Upper lobe of left lung (tissue), 6 donors: ENCODE results near the gene IER3. TPM values are rescaled to one million over a fixed set of nuclear protein-coding genes. Genes with fewer than 3 reads are reported as not detected.

Source experiments
- ATAC-seq, 2 donors: fragments of 200-7000 bp; cut with Tn5 transposase; one replicate each; pipeline ENCODE4 v1.9.1; 2022; ENCODE audit warnings: mild to moderate bottlenecking in 2 of 2, moderate library complexity in 2 of 2; ENCODE audit not compliant: low FRiP score in 2 of 2
- DNase-seq, 2 donors: peaks; one replicate each; pipeline ENCODE4 v3.0.0-alpha.2; 2019 to 2020
- H3K27ac ChIP-seq, 4 donors: fragments of 200-600 bp; sonication (generic); one replicate each; pipeline ENCODE4 v1.5.1; 2016 to 2019
- H3K27me3 ChIP-seq, 4 donors: fragments of 200-600 bp; sonication (generic); one replicate each; pipeline ENCODE4 v1.5.1; 2017 to 2019
- H3K36me3 ChIP-seq, 4 donors: fragments of 200-600 bp; sonication (generic); one replicate each; pipeline ENCODE4 v1.5.1; 2016 to 2019
- H3K4me1 ChIP-seq, 4 donors: fragments of 200-600 bp; sonication (generic); one replicate each; pipeline ENCODE4 v1.5.1; 2018 to 2019
- H3K4me3 ChIP-seq, 4 donors: fragments of 200-600 bp; sonication (generic); one replicate each; pipeline ENCODE4 v1.5.1; 2017 to 2019; ENCODE audit warnings: mild to moderate bottlenecking in 2 of 4, moderate library complexity in 1 of 4
- H3K9me3 ChIP-seq, 4 donors: fragments of 200-600 bp; sonication (generic); one replicate each; pipeline ENCODE4 v1.5.1; 2018 to 2019
- CTCF ChIP-seq, 6 experiments: fragments of 450-650 bp in 4 of 6; fragments of 200-600 bp in 2 of 6; sonication (generic) in 2 of 6; IDR thresholded peaks; one replicate each; pipeline ENCODE4 v1.5.1; 2016 to 2019; ENCODE audit warnings: antibody characterized with exemption in 6 of 6
- EP300 ChIP-seq, 4 donors: sonication (generic); formaldehyde crosslinking; IDR thresholded peaks; one replicate each; pipeline ENCODE4 v1.5.1; 2017; ENCODE audit warnings: antibody characterized with exemption in 4 of 4, control low read depth in 2 of 4
- POLR2A ChIP-seq, 4 donors: fragments of 450-650 bp; IDR thresholded peaks; one replicate each; pipeline ENCODE4 v1.5.1; 2016 to 2017; ENCODE audit warnings: antibody characterized with exemption in 4 of 4, mild to moderate bottlenecking in 2 of 4
- POLR2AphosphoS5 ChIP-seq, 2 donors: sonication (generic); formaldehyde crosslinking; IDR thresholded peaks; one replicate each; pipeline ENCODE4 v1.5.1; 2017; ENCODE audit warnings: antibody characterized with exemption in 2 of 2
- WGBS, 2 donors: methylation state at CpG; one replicate each; pipeline ENCODE4 v1.1.5; 2017 to 2018; 5-methylcytosine and 5-hydroxymethylcytosine counted together
- total RNA-seq, 6 donors: library from RNA; depleted of rRNA in 4 of 6; stranded (reverse); fragments of >200 nt in 4 of 6; gene quantifications; one replicate each; pipeline versions ENCODE4 v1.1.0 to v1.2.1, GENCODE V29; 2016 to 2021
- donor health status: DM: no; HTN: no; CAD: no; lungs with moderate emphysema.
- donor health status: DM: no; HTN: yes; CAD: no; lungs with severe emphysema.

IER3 gene
- total RNA-seq, 6 donors from 2014 or later, result 4.2 to 61.1 (median 19.8) TPM

GRCh38 chr6:30763155-30763617, 18.8 kb upstream of the IER3 start:
- no peaks in the 10 kb centered on the region for H3K9me3 ChIP-seq
- peaks cover 4 to 25% (median 8%) of the 10 kb centered on the region in 4 donors for H3K4me1 ChIP-seq
- no peak for ATAC-seq
- no peak for DNase-seq
- no peaks in the 10 kb centered on the region for H3K36me3 ChIP-seq
- TF ChIP-seq POLR2A (IDR thresholded peaks at IDR 0.05), result no peak
- TF ChIP-seq POLR2AphosphoS5 (IDR thresholded peaks at IDR 0.05), result no peak
- WGBS, 2 donors, result 86 to 93% methylated on average over 1 of the region's 1 CpG
- no peak overlapping the region for H3K27ac ChIP-seq
- H3K4me3 ChIP-seq, result no peak overlapping the region
- no peaks in the 10 kb centered on the region for H3K27me3 ChIP-seq

- WGBS, 2 donors, result 85 to 92% methylated on average over 3 to 4 of the region's 4 CpGs
- Histone ChIP-seq H3K27ac (no peak overlapping the region), H3K9me3 (no peaks in the 10 kb centered on the region), H3K4me1 (peaks cover 2 to 25% (median 8%) of the 10 kb centered on the region in 4 donors), H3K36me3 (no peaks in the 10 kb centered on the region), H3K4me3 (no peak overlapping the region), H3K27me3 (no peaks in the 10 kb centered on the region)
- TF ChIP-seq POLR2A (IDR thresholded peaks at IDR 0.05) (no peak), CTCF (IDR thresholded peaks at IDR 0.05) (no peak), EP300 (IDR thresholded peaks at IDR 0.05) (no peak), POLR2AphosphoS5 (IDR thresholded peaks at IDR 0.05) (no peak)
- ATAC-seq (no peak), DNase-seq (no peak)
Observed at GRCh38 chr6:30761791-30762429, 17.6 kb upstream of the IER3 start.

GRCh38 chr6:30760549-30760948, 16.2 kb upstream of the IER3 start:
- TF ChIP-seq EP300 (IDR thresholded peaks at IDR 0.05), result no peak
- TF ChIP-seq CTCF (IDR thresholded peaks at IDR 0.05), result no peak
- TF ChIP-seq POLR2AphosphoS5 (IDR thresholded peaks at IDR 0.05), result no peak
- no peak overlapping the region for H3K4me3 ChIP-seq
- H3K36me3 ChIP-seq, result no peaks in the 10 kb centered on the region
- DNase-seq (no peak), ATAC-seq (no peak)
- no peak overlapping the region for H3K27ac ChIP-seq
- 54 to 70% methylated on average over 7 to 8 of the region's 8 CpGs for WGBS, 2 donors
- no peaks in the 10 kb centered on the region for H3K27me3 ChIP-seq
- peaks cover 2 to 32% (median 8%) of the 10 kb centered on the region in 4 donors for H3K4me1 ChIP-seq
- no peaks in the 10 kb centered on the region for H3K9me3 ChIP-seq

GRCh38 chr6:30759575-30760239, 15.4 kb upstream of the IER3 start:
- ATAC-seq (peak; percentile 79 to 80), DNase-seq (no peak)
- peaks cover 2 to 36% (median 8%) of the 10 kb centered on the region in 4 donors for H3K4me1 ChIP-seq

More at GRCh38 chr6:30759575-30760239, 15.4 kb upstream of the IER3 start:
- no peak overlapping the region for H3K4me3 ChIP-seq
- H3K36me3 ChIP-seq, result no peaks in the 10 kb centered on the region
- H3K27me3 ChIP-seq, result no peaks in the 10 kb centered on the region
- H3K27ac ChIP-seq, result peak overlapping the region in 3 of 4 donors; percentile 34 to 39 (median 36)
- WGBS, 2 donors, result 67 to 80% methylated on average over 4 to 10 of the region's 10 CpGs
- H3K9me3 ChIP-seq, result no peaks in the 10 kb centered on the region
- no peak for TF ChIP-seq CTCF (IDR thresholded peaks at IDR 0.05)
- no peak for TF ChIP-seq POLR2AphosphoS5 (IDR thresholded peaks at IDR 0.05)
- no peak for TF ChIP-seq POLR2A (IDR thresholded peaks at IDR 0.05)
- no peak for TF ChIP-seq EP300 (IDR thresholded peaks at IDR 0.05)
